Thyroid gland (tissue), 4 donors: Measurements from ENCODE around the gene ASIP. TPM values are rescaled to one million over a fixed set of nuclear protein-coding genes. Genes with fewer than 3 reads are reported as not detected.
"Not testable (repeated sequence)": the region's sequence is repeated elsewhere in the genome, so short reads cannot be mapped to it uniquely, and the experiment has no call there.

ENCODE experiments used
- DNase-seq, 2 donors: peaks; one replicate each; pipeline ENCODE4 v3.0.0-alpha.2; 2019
- H3K27ac ChIP-seq, 3 donors: fragments of 200-600 bp; sonication (generic); 1 replicate in 2 of 3; 2 replicates in 1 of 3; pipeline ENCODE4 v1.5.1; 2016 to 2019; ENCODE audit warnings: mild to moderate bottlenecking in 1 of 3, moderate library complexity in 1 of 3
- H3K27me3 ChIP-seq: fragments of 200-600 bp; sonication (generic); one replicate; pipeline ENCODE4 v1.5.1; 2019
- H3K36me3 ChIP-seq, 2 donors: fragments of 200-600 bp; sonication (generic); one replicate each; pipeline ENCODE4 v1.5.1; 2016 to 2019
- H3K4me1 ChIP-seq, 2 donors: fragments of 200-600 bp; sonication (generic); one replicate each; pipeline ENCODE4 v1.5.1; 2017 to 2019
- H3K4me3 ChIP-seq, 3 donors: fragments of 200-600 bp; sonication (generic); replicated peaks in 1 of 3; 1 replicate in 2 of 3; 2 replicates in 1 of 3; pipeline ENCODE4 v1.5.1; 2016; ENCODE audit warnings: mild to moderate bottlenecking in 1 of 3
- H3K9me3 ChIP-seq: fragments of 200-600 bp; sonication (generic); one replicate; pipeline ENCODE4 v1.5.1; 2017
- POLR2A ChIP-seq, 2 donors: fragments of 450-650 bp; IDR thresholded peaks; one replicate each; pipeline ENCODE4 v1.6.1; 2017; ENCODE audit warnings: antibody characterized with exemption in 2 of 2, mild to moderate bottlenecking in 2 of 2, moderate library complexity in 1 of 2
- WGBS, 2 donors: methylation state at CpG; one replicate each; pipeline ENCODE4 v1.1.5; 2017; 5-methylcytosine and 5-hydroxymethylcytosine counted together
- intact Hi-C: fragments of 100-400 bp; cut with DNase I; formaldehyde crosslinking; loops from one replicate; pipeline ENCODE4 v1.15.1; 2023
- total RNA-seq, 4 donors: library from RNA; depleted of rRNA; stranded (reverse); fragments of >200 nt; gene quantifications; one replicate each; pipeline ENCODE4 v1.2.3, GENCODE V29; 2016
- TF ChIP-seq, protein P1 (sequence below), 6 experiments: fragments of 200-600 bp in 3 of 6; fragments of 450-650 bp in 3 of 6; sonication (generic) in 3 of 6; IDR thresholded peaks; one replicate each; pipeline ENCODE4 v1.5.1; 2016 to 2019; ENCODE audit warnings: antibody characterized with exemption in 6 of 6, mild to moderate bottlenecking in 2 of 6, inconsistent platforms in 1 of 6, moderate library complexity in 1 of 6

Gene ASIP
- total RNA-seq, result not detected

GRCh38 chr20:34240693-34241615 lies at the start of gene ASIP:
Gene ASIP, plus strand, starts transcription at chr20:34241423. Its CDS starts 18,952 bp downstream, at chr20:34260375.
- 74 to 77% methylated on average over 9 of the region's 9 CpGs for WGBS, 2 donors
- peak within 1 kb of the TSS; percentile 8 to 29 (median 22) for H3K27ac ChIP-seq
- peaks cover 4 to 23% of the 10 kb centered on the region in 2 donors for H3K4me1 ChIP-seq
- no peaks in the 10 kb centered on the region for H3K36me3 ChIP-seq
- TF ChIP-seq, protein P1, sequence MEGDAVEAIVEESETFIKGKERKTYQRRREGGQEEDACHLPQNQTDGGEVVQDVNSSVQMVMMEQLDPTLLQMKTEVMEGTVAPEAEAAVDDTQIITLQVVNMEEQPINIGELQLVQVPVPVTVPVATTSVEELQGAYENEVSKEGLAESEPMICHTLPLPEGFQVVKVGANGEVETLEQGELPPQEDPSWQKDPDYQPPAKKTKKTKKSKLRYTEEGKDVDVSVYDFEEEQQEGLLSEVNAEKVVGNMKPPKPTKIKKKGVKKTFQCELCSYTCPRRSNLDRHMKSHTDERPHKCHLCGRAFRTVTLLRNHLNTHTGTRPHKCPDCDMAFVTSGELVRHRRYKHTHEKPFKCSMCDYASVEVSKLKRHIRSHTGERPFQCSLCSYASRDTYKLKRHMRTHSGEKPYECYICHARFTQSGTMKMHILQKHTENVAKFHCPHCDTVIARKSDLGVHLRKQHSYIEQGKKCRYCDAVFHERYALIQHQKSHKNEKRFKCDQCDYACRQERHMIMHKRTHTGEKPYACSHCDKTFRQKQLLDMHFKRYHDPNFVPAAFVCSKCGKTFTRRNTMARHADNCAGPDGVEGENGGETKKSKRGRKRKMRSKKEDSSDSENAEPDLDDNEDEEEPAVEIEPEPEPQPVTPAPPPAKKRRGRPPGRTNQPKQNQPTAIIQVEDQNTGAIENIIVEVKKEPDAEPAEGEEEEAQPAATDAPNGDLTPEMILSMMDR (IDR thresholded peaks at IDR 0.05), result no peak
- TF ChIP-seq POLR2A (IDR thresholded peaks at IDR 0.05), result no peak
- H3K9me3 ChIP-seq, result no peaks in the 10 kb centered on the region
- intact Hi-C loops, result no loop called here
- H3K27me3 ChIP-seq, result no peaks in the 10 kb centered on the region
- no peak for DNase-seq
- H3K4me3 ChIP-seq, result no peak within 1 kb of the TSS

DNA sequence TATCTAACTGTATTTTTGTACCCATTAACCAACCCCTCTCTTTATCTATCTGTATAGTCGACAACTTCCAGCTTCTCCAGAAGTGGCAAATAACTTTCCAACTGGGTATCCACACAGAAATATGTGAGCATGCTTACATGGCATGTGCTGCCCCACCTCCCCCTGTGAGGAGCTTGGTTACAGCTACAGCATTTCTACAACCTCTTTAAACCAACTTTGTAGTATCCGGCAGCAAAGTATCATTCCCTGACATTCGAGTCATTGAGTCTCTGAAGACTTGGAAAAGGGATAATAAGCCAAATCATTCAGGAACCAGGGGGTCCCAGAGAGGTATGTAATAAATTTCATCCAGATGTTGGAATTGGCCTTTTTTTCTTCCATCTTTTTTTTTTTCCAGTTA lies 48.2 kb upstream of the ASIP start:
- H3K9me3 ChIP-seq, result no peaks in the 10 kb centered on the region
- no peak for DNase-seq
- peaks cover 11 to 12% of the 10 kb centered on the region in 2 donors for H3K4me1 ChIP-seq
- no peaks in the 10 kb centered on the region for H3K27me3 ChIP-seq
- no peaks in the 10 kb centered on the region for H3K36me3 ChIP-seq
- WGBS, 2 donors, result 53% methylated on average over 3 of the region's 3 CpGs
- no peak for TF ChIP-seq POLR2A (IDR thresholded peaks at IDR 0.05)
- TF ChIP-seq, protein P1 (IDR thresholded peaks at IDR 0.05), result no peak
- intact Hi-C loops, result no loop called here
- H3K27ac ChIP-seq, result no peak overlapping the region
- no peak overlapping the region for H3K4me3 ChIP-seq

DNA sequence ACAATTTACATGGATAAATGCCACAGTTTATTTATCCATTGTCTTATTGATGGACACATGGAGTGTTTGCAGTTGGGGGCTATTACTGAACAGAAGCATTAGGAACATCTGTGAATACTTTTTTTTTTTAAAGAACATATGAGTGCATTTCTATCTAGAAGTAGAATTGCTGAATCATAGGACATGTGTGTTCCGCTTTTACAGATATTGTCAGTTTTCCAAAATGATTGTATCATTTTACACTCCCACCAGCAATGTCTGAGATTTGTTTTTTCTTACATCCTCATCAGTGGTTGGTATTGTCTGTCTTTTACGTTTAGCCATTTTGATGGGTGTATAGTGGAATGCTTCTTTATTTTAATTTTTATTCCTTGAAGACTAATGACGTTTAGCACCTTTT lies 42.0 kb upstream of the ASIP start:
- WGBS, 2 donors, result 80 to 85% methylated on average over 3 of the region's 3 CpGs
- intact Hi-C loops, result no loop called here
- no peak for TF ChIP-seq POLR2A (IDR thresholded peaks at IDR 0.05)
- TF ChIP-seq, protein P1 (IDR thresholded peaks at IDR 0.05), result no peak
- H3K4me3 ChIP-seq, result no peak overlapping the region
- H3K36me3 ChIP-seq, result no peaks in the 10 kb centered on the region
- H3K27ac ChIP-seq, result no peak overlapping the region
- H3K9me3 ChIP-seq, result no peaks in the 10 kb centered on the region
- DNase-seq, result no peak
- H3K27me3 ChIP-seq, result no peaks in the 10 kb centered on the region
- H3K4me1 ChIP-seq, result peaks cover 6 to 12% of the 10 kb centered on the region in 2 donors

GRCh38 chr20:34200023-34200422 lies 41.2 kb upstream of the ASIP start:
- no peak for DNase-seq
- no peaks in the 10 kb centered on the region for H3K27me3 ChIP-seq
- TF ChIP-seq POLR2A (IDR thresholded peaks at IDR 0.05), result no peak
- TF ChIP-seq, protein P1 (IDR thresholded peaks at IDR 0.05), result no peak
- no peak overlapping the region for H3K4me3 ChIP-seq
- H3K36me3 ChIP-seq, result no peaks in the 10 kb centered on the region
- H3K4me1 ChIP-seq, result peaks cover under 1 to 7% of the 10 kb centered on the region in 2 donors
- intact Hi-C loops, result no loop called here
- 75 to 76% methylated on average over 2 of the region's 2 CpGs for WGBS, 2 donors
- no peak overlapping the region for H3K27ac ChIP-seq
- no peaks in the 10 kb centered on the region for H3K9me3 ChIP-seq

DNA sequence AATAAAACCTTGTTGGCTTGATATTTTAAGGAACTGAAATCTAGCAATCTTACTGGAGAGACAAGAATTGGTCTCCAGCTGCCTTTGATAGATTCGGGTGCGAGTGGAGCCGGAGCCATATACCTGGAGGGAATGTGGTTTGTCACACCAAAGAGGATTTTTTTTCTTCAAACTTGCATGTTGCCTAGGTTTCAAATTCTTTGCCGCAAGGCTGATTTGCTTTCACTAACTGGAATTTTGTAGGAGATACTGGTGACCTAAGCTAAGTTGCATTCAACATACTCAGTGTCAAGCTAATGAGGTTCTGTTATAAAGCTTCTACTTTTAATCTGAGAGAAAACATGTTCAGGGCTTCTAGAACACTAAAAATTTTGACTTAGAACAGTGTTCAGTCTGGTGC lies 39.7 kb upstream of the ASIP start:
- DNase-seq, result no peak
- Histone ChIP-seq H3K4me3 (no peak overlapping the region), H3K36me3 (no peaks in the 10 kb centered on the region), H3K9me3 (no peaks in the 10 kb centered on the region), H3K4me1 (no peaks in the 10 kb centered on the region), H3K27ac (no peak overlapping the region), H3K27me3 (no peaks in the 10 kb centered on the region)
- intact Hi-C loops, result no loop called here
- WGBS, 2 donors, result 66 to 71% methylated on average over 4 of the region's 4 CpGs
- TF ChIP-seq, protein P1 (IDR thresholded peaks at IDR 0.05), result no peak
- TF ChIP-seq POLR2A (IDR thresholded peaks at IDR 0.05), result no peak

- H3K27ac ChIP-seq, H3K27me3 ChIP-seq, H3K36me3 ChIP-seq, intact Hi-C loops, H3K4me1 ChIP-seq, H3K9me3 ChIP-seq, H3K4me3 ChIP-seq, DNase-seq: not testable (repeated sequence)
- WGBS, 2 donors, result 84 to 90% methylated on average over 20 to 21 of the region's 21 CpGs
These were observed 35.9 kb upstream of the ASIP start for GRCh38 chr20:34205172-34205880.
